VCaP (cell line): ENCODE results near the gene TUT1.

ENCODE experiments used
- H3K27ac ChIP-seq: fragments of 450-650 bp; 2 replicates; pipeline ENCODE4 v1.5.1; 2017
- CTCF ChIP-seq: fragments of 450-650 bp; conservative IDR thresholded peaks from 2 replicates; pipeline ENCODE4 v1.5.1; 2017; ENCODE audit warnings: mild to moderate bottlenecking, moderate library complexity

The TUT1 gene

DNA sequence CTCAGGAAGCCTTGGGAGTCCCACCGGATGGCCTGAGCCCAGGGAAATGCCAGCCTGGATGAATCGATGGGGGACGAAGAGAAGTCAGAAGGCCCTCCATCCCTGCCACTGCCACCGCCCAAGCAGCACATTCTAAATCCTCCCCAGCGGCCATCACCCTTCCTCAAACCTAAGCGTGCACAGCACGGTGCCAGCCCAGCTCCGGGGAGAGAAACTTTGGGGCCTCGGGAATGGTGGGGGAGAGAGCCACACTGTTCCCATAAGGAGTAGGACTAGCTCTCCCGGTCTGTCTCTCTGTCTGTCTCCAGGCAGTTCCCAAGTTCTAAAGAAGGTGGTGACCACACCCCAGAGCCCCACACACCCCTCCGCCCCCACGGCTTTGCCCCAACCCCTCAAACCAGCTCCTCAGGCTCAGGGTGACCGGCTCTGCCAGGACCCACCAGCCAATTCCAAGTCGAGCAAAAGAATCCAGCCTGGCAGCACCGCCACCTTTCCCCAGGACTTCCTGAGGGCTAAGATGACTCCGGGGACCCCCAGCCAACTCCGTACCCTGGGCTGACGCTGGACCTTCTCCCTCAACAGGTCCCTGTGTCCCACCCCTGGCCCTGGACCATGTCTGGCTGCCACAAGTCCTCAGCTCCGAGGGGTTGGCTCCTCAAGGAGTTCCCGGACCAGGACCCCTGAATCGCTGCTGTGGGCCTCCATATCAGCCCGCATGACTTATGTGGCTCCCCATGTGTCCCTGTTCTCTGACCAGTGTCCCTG, 47.5 kb downstream of the TUT1 start:
- TF ChIP-seq CTCF: no peak
- H3K27ac ChIP-seq: no peak overlapping the region

- TF ChIP-seq CTCF: peak; percentile 96
- H3K27ac ChIP-seq: peak overlapping the region; percentile 70
Measured at GRCh38 chr11:62542750-62543567, 48.4 kb downstream of the TUT1 start.

DNA sequence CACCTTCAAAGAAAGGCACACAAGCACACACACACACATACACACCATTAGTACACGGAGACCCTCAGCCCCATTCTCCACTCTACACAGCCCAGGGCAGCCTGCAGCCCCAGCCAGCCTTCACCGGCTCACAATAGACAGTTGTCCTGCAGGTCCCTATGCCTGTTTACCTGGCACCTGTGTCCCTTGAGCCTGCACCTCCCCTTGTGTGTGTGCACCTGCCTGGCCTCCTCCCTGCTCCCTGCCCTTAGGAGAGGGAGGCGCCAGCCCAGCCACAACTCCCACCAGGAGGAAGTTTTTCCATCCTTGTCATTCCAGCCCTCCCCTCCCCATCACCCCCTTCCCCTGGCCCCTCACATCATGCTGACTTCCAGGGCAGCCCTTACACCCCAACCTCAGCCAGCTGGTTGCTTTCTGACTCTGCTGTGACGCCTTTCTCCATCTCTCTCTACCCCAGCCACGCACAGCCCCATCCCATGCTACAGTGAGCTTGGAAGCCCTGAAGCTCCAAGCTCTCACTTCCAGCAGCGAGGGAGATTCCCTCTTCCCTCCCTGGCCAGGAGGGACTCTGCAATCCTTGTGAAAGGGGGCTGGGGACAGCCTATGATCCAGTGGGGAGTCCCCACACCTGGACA, 49.1 kb downstream of the TUT1 start:
- peak overlapping the region; percentile 70 for H3K27ac ChIP-seq
- 0 out of 2 replicates have a peak, but pooled peaks have one; percentile 4 for TF ChIP-seq CTCF

DNA sequence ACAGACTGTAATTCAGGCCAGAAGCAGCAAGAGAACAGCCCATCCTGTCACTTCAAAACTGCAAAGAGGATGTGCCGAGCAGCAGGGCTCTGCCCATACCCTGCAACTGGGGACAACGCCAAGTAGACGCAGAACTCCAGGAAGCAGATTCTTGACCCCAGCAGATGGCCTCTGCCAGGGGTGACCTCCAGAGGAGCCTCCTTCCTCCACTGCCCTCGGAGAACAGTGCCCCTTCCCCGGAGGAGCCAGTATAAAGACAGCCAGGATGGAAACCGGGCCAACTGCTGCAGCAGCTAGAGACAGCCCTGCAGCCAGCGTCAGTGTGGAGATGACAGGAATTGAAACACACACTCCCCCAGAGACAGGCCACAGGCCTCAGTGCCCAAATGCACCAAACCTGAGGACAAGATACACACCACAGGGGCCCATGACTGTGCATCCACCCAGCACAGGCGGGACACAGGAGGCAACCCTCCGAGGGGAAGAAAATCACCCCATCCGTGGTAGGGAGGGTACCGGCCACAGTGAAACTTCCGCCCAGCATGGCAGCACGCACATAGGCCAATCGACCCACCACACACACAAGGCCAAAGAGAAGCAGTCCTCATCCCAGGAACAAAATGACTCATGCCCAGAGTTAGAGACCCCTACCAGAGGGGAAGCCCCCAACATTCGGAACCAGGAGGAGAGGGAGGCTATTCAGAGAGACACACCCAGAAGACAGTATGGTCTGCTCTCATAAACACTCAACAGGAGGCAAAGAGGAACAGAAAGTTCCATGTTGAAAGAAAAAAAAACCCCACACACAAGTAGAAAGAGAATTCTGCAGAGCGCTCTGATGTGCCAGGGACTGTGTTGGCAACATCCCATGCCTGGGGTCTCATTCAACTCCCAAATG, 50.3 kb downstream of the TUT1 start:
- H3K27ac ChIP-seq: peak overlapping the region; percentile 70
- no peak for TF ChIP-seq CTCF

DNA sequence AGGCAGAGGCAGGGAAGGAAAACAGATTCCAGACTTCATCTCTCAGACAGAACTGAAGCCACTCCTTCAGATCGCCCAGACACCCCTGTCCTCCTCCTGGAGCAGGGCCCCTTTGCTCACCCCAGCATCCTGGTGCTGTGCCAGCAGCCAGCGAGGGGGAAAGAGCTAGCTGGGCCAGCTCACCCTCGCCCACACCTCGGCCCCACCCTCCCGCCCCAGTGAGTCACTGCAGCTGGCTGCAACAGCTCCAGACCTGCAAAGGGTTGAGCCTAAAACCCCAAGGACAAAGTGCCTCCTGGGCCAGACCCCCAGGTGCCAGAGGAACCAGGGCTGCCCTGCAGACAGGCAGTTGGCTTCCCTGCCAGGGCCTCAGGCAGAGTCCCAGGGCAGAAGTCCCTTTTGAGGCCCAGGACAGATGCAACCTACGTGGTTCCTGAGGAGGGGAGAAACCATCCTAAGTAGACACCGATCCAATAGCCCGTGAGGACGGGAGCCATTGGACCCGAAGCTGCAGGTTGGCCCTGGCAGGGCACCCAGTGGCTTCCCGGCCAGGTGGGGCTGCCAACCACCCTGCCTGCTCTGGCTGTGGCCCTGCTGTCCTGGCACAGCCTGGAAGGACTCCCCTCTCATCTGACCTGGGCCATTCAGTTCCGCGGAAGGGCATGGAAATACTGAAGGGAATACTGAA, 51.9 kb downstream of the TUT1 start:
- no peak for TF ChIP-seq CTCF

GRCh38 chr11:62538470-62539237, 52.7 kb downstream of the TUT1 start:
- H3K27ac ChIP-seq: peak overlapping the region; percentile 70
- no peak for TF ChIP-seq CTCF

More for the DNA sequence above, 51.9 kb downstream of the TUT1 start:
- peak overlapping the region; percentile 70 for H3K27ac ChIP-seq
